Astrocyte (in vitro differentiated cells and primary cell): Measurements from ENCODE around the gene MPC2. TPM values are rescaled to one million over a fixed set of nuclear protein-coding genes. Genes with fewer than 3 reads are reported as not detected.
"Not testable (repeated sequence)": the region's sequence is repeated elsewhere in the genome, so short reads cannot be mapped to it uniquely, and the experiment has no call there.

Source experiments
- DNase-seq: peaks from one replicate; pipeline ENCODE4 v3.0.0-alpha.2; 2010; ENCODE audit warnings: low read depth
- FAIRE-seq: peaks from 2 replicates; lab custom pipeline; 2011; peaks lifted over from hg19 to GRCh38; lab: Jason Lieb, UNC
- H2AFZ ChIP-seq: 2 replicates; pipeline ENCODE4 v1.6.0; 2012; ENCODE audit warnings: low read depth, low read length, inconsistent platforms
- H3K27ac ChIP-seq: 2 replicates; pipeline ENCODE4 v1.5.1; 2011; ENCODE audit warnings: low read depth, low read length, inconsistent platforms
- H3K27me3 ChIP-seq: 2 replicates; pipeline ENCODE4 v1.6.0; 2011; ENCODE audit warnings: low read length, inconsistent platforms; ENCODE audit not compliant: insufficient read depth
- H3K36me3 ChIP-seq: 2 replicates; pipeline ENCODE4 v1.5.1; 2011; ENCODE audit warnings: low read length, inconsistent platforms; ENCODE audit not compliant: insufficient read depth
- H3K4me1 ChIP-seq: 2 replicates; pipeline ENCODE4 v1.5.1; 2011; ENCODE audit warnings: low read length, inconsistent platforms; ENCODE audit not compliant: insufficient read depth
- H3K4me2 ChIP-seq: 2 replicates; pipeline ENCODE4 v1.6.0; 2012; ENCODE audit warnings: low read length, inconsistent platforms
- H3K4me3 ChIP-seq: 2 replicates; pipeline ENCODE4 v1.5.1; 2011; ENCODE audit warnings: low read depth, mild to moderate bottlenecking, low read length, inconsistent platforms; ENCODE audit not compliant: insufficient read depth
- H3K79me2 ChIP-seq: 2 replicates; pipeline ENCODE4 v1.6.0; 2012; ENCODE audit warnings: mild to moderate bottlenecking, low read length, inconsistent platforms; ENCODE audit not compliant: insufficient read depth
- H3K9ac ChIP-seq: 2 replicates; pipeline ENCODE4 v1.6.0; 2012; ENCODE audit warnings: mild to moderate bottlenecking, low read length, inconsistent platforms
- H3K9me3 ChIP-seq: 2 replicates; pipeline ENCODE4 v1.5.1; 2012; ENCODE audit warnings: low read depth, mild to moderate bottlenecking, low read length, inconsistent platforms; ENCODE audit not compliant: insufficient read depth
- H4K20me1 ChIP-seq: 2 replicates; pipeline ENCODE4 v1.6.0; 2012; ENCODE audit warnings: low read length, inconsistent platforms; ENCODE audit not compliant: insufficient read depth
- H3K27ac Mint-ChIP-seq: one replicate; pipeline ENCODE4 v1.8.0; 2021; ENCODE audit warnings: mild to moderate bottlenecking, mixed read lengths; ENCODE audit not compliant: unreplicated experiment
- H3K27me3 Mint-ChIP-seq: one replicate; pipeline ENCODE4 v1.8.0; 2021; ENCODE audit warnings: low read depth, mixed read lengths; ENCODE audit not compliant: unreplicated experiment
- H3K36me3 Mint-ChIP-seq: one replicate; pipeline ENCODE4 v1.8.0; 2021; ENCODE audit warnings: low read depth, mixed read lengths; ENCODE audit not compliant: unreplicated experiment
- H3K4me1 Mint-ChIP-seq: one replicate; pipeline ENCODE4 v1.8.0; 2021; ENCODE audit warnings: low read depth, mixed read lengths; ENCODE audit not compliant: unreplicated experiment
- H3K4me3 Mint-ChIP-seq: one replicate; pipeline ENCODE4 v1.8.0; 2021; ENCODE audit warnings: mild to moderate bottlenecking, moderate library complexity, mixed read lengths; ENCODE audit not compliant: unreplicated experiment
- H3K9me3 Mint-ChIP-seq: one replicate; pipeline ENCODE4 v1.8.0; 2021; ENCODE audit warnings: mild to moderate bottlenecking, mixed read lengths; ENCODE audit not compliant: unreplicated experiment
- EZH2 ChIP-seq: IDR thresholded peaks from 2 replicates; pipeline ENCODE4 v1.6.1; 2012; ENCODE audit warnings: mild to moderate bottlenecking, low read length, inconsistent platforms; ENCODE audit not compliant: insufficient read depth
- total RNA-seq: library from RNA; stranded (reverse); gene quantifications from 2 replicates; pipeline ENCODE4 v1.2.1, GENCODE V29; 2021
- TF ChIP-seq, protein P1 (sequence below): IDR thresholded peaks from 2 replicates; pipeline ENCODE4 v1.5.1; 2011; ENCODE audit warnings: low read depth, mild to moderate bottlenecking, inconsistent platforms, low read length, moderate library complexity; ENCODE audit not compliant: insufficient read depth

Gene MPC2
- total RNA-seq, 1 donor from 2014 or later: 62.3 TPM

DNA sequence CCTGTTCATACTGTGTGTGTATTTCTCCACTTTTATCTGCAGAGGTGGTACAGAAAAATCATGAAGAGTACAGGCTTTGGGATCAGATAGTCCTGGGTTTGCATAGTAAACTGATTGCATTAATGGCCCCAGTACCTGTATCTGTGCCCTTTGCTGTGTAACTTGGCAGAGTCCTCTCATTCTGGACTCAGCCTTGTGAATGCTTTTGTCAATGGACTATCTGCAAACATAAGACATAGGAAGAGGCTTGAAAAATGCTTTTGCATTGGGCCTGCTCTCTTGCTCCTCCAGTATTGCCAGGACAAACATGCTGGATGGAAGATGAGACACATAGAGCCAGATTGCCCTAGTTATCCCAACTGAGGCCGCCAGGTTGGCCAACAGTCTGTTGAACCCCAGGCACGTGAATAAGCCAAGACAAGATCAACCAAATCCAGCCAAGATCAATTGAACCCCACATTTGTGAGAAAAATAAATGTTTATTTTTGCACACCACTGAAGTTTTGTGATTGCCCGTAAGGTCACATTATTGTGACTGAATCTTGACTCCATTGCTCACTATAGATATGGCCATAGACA, 60.2 kb downstream of the MPC2 start:
- no peak overlapping the region for H3K4me2 ChIP-seq
- H2AFZ ChIP-seq: no peak overlapping the region
- no peaks in the 10 kb centered on the region for H3K36me3 ChIP-seq
- no peaks in the 10 kb centered on the region for H4K20me1 ChIP-seq
- H3K79me2 ChIP-seq: no peaks in the 10 kb centered on the region
- Mint-ChIP-seq H3K36me3 (no peaks in the 10 kb centered on the region), H3K27me3 (no peaks in the 10 kb centered on the region), H3K9me3 (peaks cover 2% of the 10 kb centered on the region), H3K27ac (no peak overlapping the region), H3K4me1 (peaks cover 18% of the 10 kb centered on the region), H3K4me3 (no peak overlapping the region)
- H3K9me3 ChIP-seq: no peaks in the 10 kb centered on the region
- H3K4me3 ChIP-seq: no peak overlapping the region
- H3K27me3 ChIP-seq: no peaks in the 10 kb centered on the region
- H3K4me1 ChIP-seq: peaks cover 24% of the 10 kb centered on the region
- TF ChIP-seq, protein P1, sequence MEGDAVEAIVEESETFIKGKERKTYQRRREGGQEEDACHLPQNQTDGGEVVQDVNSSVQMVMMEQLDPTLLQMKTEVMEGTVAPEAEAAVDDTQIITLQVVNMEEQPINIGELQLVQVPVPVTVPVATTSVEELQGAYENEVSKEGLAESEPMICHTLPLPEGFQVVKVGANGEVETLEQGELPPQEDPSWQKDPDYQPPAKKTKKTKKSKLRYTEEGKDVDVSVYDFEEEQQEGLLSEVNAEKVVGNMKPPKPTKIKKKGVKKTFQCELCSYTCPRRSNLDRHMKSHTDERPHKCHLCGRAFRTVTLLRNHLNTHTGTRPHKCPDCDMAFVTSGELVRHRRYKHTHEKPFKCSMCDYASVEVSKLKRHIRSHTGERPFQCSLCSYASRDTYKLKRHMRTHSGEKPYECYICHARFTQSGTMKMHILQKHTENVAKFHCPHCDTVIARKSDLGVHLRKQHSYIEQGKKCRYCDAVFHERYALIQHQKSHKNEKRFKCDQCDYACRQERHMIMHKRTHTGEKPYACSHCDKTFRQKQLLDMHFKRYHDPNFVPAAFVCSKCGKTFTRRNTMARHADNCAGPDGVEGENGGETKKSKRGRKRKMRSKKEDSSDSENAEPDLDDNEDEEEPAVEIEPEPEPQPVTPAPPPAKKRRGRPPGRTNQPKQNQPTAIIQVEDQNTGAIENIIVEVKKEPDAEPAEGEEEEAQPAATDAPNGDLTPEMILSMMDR: no peak
- no peak for TF ChIP-seq EZH2
- FAIRE-seq: no peak
- no peak for DNase-seq
- H3K27ac ChIP-seq: no peak overlapping the region
- H3K9ac ChIP-seq: no peak overlapping the region

DNA sequence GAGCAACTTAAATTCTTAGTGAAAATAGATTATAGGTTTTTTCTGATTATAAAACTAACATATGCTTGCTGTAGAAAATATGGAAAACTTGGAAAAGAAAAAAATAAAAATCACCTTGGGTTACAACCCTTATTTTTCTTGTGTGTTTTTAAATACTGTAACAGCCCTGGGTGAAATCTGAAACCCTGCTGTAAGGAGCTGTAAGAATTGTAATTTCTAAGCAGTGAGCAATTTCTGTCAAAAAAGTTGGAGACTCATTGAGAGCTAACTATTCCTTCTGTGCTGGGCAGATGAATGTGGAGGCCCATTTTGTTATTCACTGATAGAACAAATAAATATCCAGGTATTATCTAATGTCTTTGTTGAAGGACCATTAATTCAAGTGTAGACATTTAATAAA, 65.5 kb downstream of the MPC2 start:
- H3K9me3 ChIP-seq: no peaks in the 10 kb centered on the region
- Mint-ChIP-seq H3K4me3 (no peak overlapping the region), H3K4me1 (peaks cover 2% of the 10 kb centered on the region), H3K27me3 (peaks cover 3% of the 10 kb centered on the region), H3K9me3 (no peaks in the 10 kb centered on the region), H3K36me3 (no peaks in the 10 kb centered on the region), H3K27ac (no peak overlapping the region)
- DNase-seq (peak; percentile 12), FAIRE-seq (no peak)
- H3K4me3 ChIP-seq: no peak overlapping the region
- TF ChIP-seq EZH2: no peak
- TF ChIP-seq, protein P1: no peak
- no peaks in the 10 kb centered on the region for H4K20me1 ChIP-seq
- H3K36me3 ChIP-seq: no peaks in the 10 kb centered on the region
- no peak overlapping the region for H2AFZ ChIP-seq
- no peak overlapping the region for H3K9ac ChIP-seq
- no peaks in the 10 kb centered on the region for H3K27me3 ChIP-seq
- H3K79me2 ChIP-seq: no peaks in the 10 kb centered on the region
- no peak overlapping the region for H3K4me2 ChIP-seq
- peaks cover 5% of the 10 kb centered on the region for H3K4me1 ChIP-seq
- no peak overlapping the region for H3K27ac ChIP-seq

DNA sequence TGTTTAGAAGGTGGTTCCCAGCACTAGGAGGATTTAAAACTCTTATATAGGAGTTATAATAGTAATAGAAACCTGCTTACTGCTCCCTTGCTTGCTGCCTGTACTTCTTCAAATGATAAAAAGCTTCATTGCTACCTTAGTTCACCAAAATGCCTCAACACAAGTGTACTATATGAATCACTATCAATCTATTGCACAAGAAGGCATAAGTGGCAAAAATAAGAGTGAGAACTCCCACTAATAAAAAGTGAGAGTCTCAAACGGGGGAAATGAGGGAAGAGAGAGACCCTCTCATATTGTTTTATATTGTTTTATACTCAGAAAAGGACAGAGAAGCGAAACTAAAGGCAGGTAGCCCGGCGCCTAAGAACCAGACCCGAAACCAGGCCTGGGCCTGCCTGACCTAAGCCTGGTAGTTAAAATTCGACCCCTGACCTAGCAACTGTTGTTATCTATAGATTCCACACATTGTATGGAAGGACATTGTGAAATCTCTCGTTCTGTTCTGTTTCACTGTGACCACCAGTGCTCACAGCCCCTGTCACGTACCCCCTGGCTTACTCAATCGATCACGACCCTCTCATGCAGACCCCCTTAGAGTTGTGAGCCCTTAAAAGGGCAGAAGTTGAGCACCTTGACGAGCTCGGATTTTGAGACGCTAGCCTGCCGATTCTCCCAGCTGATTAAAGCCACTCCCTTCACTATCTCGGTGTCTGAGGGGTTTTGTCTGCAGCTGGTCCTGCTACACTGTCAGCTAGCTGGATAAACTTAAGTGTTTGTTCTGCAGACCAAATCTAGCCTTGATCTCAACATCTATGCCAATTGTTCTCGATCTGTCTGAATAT, 67.5 kb downstream of the MPC2 start:
- not testable (repeated sequence) for H3K27me3 ChIP-seq, H3K27me3 Mint-ChIP-seq, H3K27ac Mint-ChIP-seq, H3K79me2 ChIP-seq, DNase-seq, H4K20me1 ChIP-seq, H3K9me3 Mint-ChIP-seq, H2AFZ ChIP-seq, H3K4me3 Mint-ChIP-seq, H3K4me3 ChIP-seq, H3K9ac ChIP-seq, H3K4me2 ChIP-seq, H3K36me3 Mint-ChIP-seq, H3K9me3 ChIP-seq, H3K36me3 ChIP-seq, H3K4me1 ChIP-seq, H3K27ac ChIP-seq, H3K4me1 Mint-ChIP-seq
- peak; percentile 50 for FAIRE-seq

DNA sequence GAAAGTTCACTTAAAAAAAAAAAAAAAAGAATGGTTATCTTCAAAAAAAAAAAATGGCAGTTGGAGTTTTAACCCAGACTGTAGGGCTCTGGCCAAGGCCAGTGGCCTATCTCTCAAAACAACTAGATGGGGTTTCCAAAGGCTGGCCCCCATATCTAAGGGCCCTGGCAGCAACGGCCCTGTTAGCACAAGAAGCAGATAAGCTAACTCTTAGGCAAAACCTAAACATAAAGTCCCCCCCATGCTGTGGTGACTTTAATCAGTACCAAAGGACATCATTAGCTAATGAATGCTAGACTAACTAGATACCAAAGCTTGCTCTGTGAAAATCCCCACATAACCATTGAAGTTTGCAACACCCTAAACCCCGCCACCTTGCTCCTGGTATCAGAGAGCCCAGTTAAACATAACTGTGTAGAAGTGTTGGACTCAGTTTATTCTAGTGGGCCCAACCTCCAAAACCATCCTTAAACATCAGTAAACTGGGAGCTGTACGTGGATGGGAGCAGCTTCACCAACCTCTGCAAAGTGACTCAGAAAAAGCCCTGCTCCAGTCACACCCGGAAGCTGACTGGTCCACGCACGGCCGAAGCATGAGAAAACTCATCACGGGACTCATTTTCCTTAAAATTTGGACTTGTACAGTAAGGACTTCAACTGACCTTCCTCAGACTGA, 70.0 kb downstream of the MPC2 start:
- H3K4me3 Mint-ChIP-seq, H3K79me2 ChIP-seq, H3K4me3 ChIP-seq, H2AFZ ChIP-seq, DNase-seq, H3K27ac ChIP-seq, H3K4me2 ChIP-seq, H3K27me3 ChIP-seq, H3K36me3 Mint-ChIP-seq, H3K4me1 ChIP-seq, H3K36me3 ChIP-seq, H4K20me1 ChIP-seq, H3K9ac ChIP-seq, FAIRE-seq, H3K9me3 ChIP-seq, H3K9me3 Mint-ChIP-seq, H3K27ac Mint-ChIP-seq, H3K4me1 Mint-ChIP-seq, H3K27me3 Mint-ChIP-seq: not testable (repeated sequence)
